Activated naive CD8-positive, alpha-beta T cell treated with anti-CD3 and anti-CD28 coated beads, Interleukin-2, amount 50 U/mL, for 24 hours (primary cell): ENCODE measurements around the gene DMRT1.
"Not testable (repeated sequence)": the region's sequence is repeated elsewhere in the genome, so short reads cannot be mapped to it uniquely, and the experiment has no call there.

ENCODE experiments used
- ATAC-seq: fragments of 150-1000 bp; cut with Tn5 transposase; one replicate; pipeline ENCODE4 v1.10.0; 2021
- DNase-seq: peaks from one replicate; pipeline ENCODE4 v3.0.0; 2021
- H3K27ac Mint-ChIP-seq: one replicate; pipeline ENCODE4 v1.8.0; 2021; ENCODE audit warnings: mild to moderate bottlenecking, mixed read lengths
- H3K27me3 Mint-ChIP-seq: one replicate; pipeline ENCODE4 v1.8.0; 2021; ENCODE audit warnings: mixed read lengths
- H3K36me3 Mint-ChIP-seq: one replicate; pipeline ENCODE4 v1.8.0; 2021; ENCODE audit warnings: low read depth, mixed read lengths
- H3K4me1 Mint-ChIP-seq: one replicate; pipeline ENCODE4 v1.8.0; 2021; ENCODE audit warnings: mixed read lengths
- H3K4me3 Mint-ChIP-seq: one replicate; pipeline ENCODE4 v1.8.0; 2021; ENCODE audit warnings: mild to moderate bottlenecking, moderate library complexity, mixed read lengths
- H3K9me3 Mint-ChIP-seq: one replicate; pipeline ENCODE4 v1.8.0; 2021; ENCODE audit warnings: mixed read lengths

DMRT1 gene

DNA sequence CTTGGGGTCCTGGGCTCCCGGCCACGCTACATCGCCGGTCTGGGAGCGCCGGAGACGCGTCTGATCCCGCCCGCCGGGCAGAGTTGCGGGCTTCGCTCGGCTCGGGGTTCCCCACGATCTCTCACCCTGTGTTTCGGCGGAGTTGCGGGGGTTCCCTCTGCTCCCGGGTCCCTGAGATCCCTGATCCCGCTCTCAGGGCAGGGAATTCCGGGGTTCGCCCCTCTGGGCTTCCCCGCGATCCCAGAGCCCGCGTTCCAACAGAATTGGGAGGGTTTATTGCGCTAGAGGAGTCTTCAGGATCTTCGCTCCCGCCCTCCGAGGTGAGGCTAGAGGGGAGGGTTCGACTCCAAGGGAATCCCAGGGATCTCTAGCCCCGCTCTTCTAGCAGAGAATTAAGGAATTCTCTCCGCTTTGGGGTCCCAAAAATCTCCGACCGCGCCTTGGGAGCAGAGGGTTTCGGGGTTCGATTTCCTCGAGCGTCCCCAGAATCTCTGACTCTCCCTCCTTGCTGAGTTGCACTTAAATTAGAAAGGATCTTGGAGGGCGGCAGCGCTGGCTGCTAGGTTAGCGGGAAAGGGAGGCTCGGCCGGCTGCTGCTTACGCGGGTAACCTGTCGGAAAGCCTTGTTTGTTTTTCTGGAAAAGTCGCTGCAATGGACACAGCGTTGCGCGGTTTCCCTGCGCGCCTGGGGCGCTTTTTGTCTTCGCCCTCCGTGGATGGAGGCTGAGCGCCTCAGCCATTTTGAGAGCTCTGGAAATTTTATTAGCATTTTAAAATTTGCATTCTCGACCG lies 1.3 kb downstream of the DMRT1 start:
- H3K4me1 Mint-ChIP-seq, result peaks cover 10% of the 10 kb centered on the region
- no peak overlapping the region for H3K4me3 Mint-ChIP-seq
- DNase-seq, result no peak
- no peak overlapping the region for H3K27ac Mint-ChIP-seq
- no peak for ATAC-seq
- H3K36me3 Mint-ChIP-seq, result no peaks in the 10 kb centered on the region
- H3K27me3 Mint-ChIP-seq, result peaks cover 65% of the 10 kb centered on the region
- no peaks in the 10 kb centered on the region for H3K9me3 Mint-ChIP-seq

DNA sequence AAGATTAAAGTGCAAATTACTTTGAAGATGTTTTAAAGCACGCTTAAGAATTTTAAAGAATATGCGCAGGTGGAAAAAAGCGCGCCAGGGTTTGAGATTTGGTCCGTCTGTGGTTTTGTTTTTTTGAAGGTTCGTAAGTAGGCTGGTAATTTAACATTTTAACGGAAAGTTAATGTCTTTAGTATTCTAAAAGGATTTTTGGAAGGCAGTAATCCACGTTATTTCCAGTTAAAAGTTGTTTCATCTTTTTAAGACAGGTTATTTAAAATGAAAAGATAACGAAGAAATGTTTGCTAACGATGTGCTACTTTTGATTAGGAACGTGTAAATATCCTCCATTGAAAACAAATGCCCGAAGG lies 1.9 kb downstream of the DMRT1 start:
- no peaks in the 10 kb centered on the region for H3K9me3 Mint-ChIP-seq
- H3K36me3 Mint-ChIP-seq, result no peaks in the 10 kb centered on the region
- H3K4me3 Mint-ChIP-seq, result no peak overlapping the region
- no peak overlapping the region for H3K27ac Mint-ChIP-seq
- no peak for DNase-seq
- no peak for ATAC-seq
- peaks cover 10% of the 10 kb centered on the region for H3K4me1 Mint-ChIP-seq
- peaks cover 67% of the 10 kb centered on the region for H3K27me3 Mint-ChIP-seq

DNA sequence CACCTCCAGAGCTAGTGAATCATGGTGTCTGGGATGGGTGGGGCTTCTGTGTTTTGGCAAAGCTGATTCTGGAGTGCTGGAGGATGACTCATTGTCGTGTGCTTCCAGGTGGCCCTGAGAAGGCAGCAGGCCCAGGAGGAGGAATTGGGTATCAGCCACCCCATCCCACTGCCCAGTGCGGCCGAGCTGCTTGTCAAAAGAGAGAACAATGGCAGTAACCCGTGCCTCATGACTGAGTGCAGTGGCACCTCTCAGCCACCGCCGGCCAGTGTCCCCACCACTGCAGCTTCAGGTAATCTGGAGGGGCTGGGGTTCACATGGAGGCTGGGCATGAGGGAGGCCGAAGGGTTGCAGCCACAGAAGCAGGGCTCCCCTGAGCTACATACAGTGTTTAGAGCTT lies 5.4 kb downstream of the DMRT1 start:
- DNase-seq, result no peak
- peaks cover 5% of the 10 kb centered on the region for H3K4me1 Mint-ChIP-seq
- H3K27ac Mint-ChIP-seq, result no peak overlapping the region

GRCh38 chr9:847505-847904 lies 6.0 kb downstream of the DMRT1 start:
- DNase-seq (no peak), ATAC-seq (no peak)
- Mint-ChIP-seq H3K36me3 (no peaks in the 10 kb centered on the region), H3K9me3 (no peaks in the 10 kb centered on the region), H3K27me3 (peaks cover 48% of the 10 kb centered on the region), H3K27ac (no peak overlapping the region), H3K4me3 (no peak overlapping the region), H3K4me1 (peaks cover 5% of the 10 kb centered on the region)

More for the DNA sequence above, 5.4 kb downstream of the DMRT1 start:
- no peak for ATAC-seq
- H3K36me3 Mint-ChIP-seq, result no peaks in the 10 kb centered on the region
- H3K9me3 Mint-ChIP-seq, result no peaks in the 10 kb centered on the region
- peaks cover 52% of the 10 kb centered on the region for H3K27me3 Mint-ChIP-seq
- H3K4me3 Mint-ChIP-seq, result no peak overlapping the region

DNA sequence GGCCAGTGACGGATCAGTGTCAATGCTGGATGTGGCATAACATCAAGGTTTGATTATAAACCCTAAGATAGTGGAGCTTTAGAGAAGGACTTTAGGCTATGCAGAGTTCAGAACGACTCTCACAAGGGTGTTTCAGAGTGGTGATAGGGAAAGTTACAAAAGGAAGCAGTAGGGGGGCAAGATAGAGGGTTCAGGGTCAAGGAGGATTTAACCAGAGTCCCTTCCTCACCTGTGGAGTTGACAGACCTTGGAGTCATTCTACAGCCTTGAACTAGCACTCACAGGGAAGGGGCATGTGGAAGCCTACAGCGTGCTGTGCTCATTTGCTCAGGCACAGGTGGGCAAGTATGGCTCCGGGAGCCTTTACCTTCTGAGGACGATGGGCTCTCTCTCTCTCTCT lies 7.9 kb downstream of the DMRT1 start:
- no peak overlapping the region for H3K27ac Mint-ChIP-seq
- no peak overlapping the region for H3K4me3 Mint-ChIP-seq
- no peaks in the 10 kb centered on the region for H3K4me1 Mint-ChIP-seq
- DNase-seq, result no peak
- ATAC-seq, result no peak
- no peaks in the 10 kb centered on the region for H3K9me3 Mint-ChIP-seq
- peaks cover 34% of the 10 kb centered on the region for H3K27me3 Mint-ChIP-seq
- H3K36me3 Mint-ChIP-seq, result no peaks in the 10 kb centered on the region

GRCh38 chr9:852539-852938 lies 11.0 kb downstream of the DMRT1 start:
- Mint-ChIP-seq H3K4me3 (no peak overlapping the region), H3K9me3 (no peaks in the 10 kb centered on the region), H3K27me3 (peaks cover 16% of the 10 kb centered on the region), H3K4me1 (no peaks in the 10 kb centered on the region), H3K36me3 (no peaks in the 10 kb centered on the region), H3K27ac (no peak overlapping the region)
- DNase-seq (no peak), ATAC-seq (no peak)

GRCh38 chr9:859251-859650 lies 17.8 kb downstream of the DMRT1 start:
- no peak for ATAC-seq
- no peaks in the 10 kb centered on the region for H3K4me1 Mint-ChIP-seq
- H3K27me3 Mint-ChIP-seq, result peaks cover 11% of the 10 kb centered on the region
- no peak overlapping the region for H3K27ac Mint-ChIP-seq
- DNase-seq, result no peak
- H3K9me3 Mint-ChIP-seq, result no peaks in the 10 kb centered on the region
- H3K4me3 Mint-ChIP-seq, result no peak overlapping the region
- H3K36me3 Mint-ChIP-seq, result no peaks in the 10 kb centered on the region

- peaks cover 13% of the 10 kb centered on the region for H3K27me3 Mint-ChIP-seq
- H3K9me3 Mint-ChIP-seq, result no peaks in the 10 kb centered on the region
- ATAC-seq (no peak), DNase-seq (no peak)
- no peaks in the 10 kb centered on the region for H3K4me1 Mint-ChIP-seq
- H3K27ac Mint-ChIP-seq, result no peak overlapping the region
- H3K4me3 Mint-ChIP-seq, result no peak overlapping the region
- no peaks in the 10 kb centered on the region for H3K36me3 Mint-ChIP-seq
Observed at GRCh38 chr9:860706-861105, 19.2 kb downstream of the DMRT1 start.

GRCh38 chr9:861525-861924 lies 20.0 kb downstream of the DMRT1 start:
- ATAC-seq, H3K27ac Mint-ChIP-seq, H3K4me3 Mint-ChIP-seq, H3K4me1 Mint-ChIP-seq, DNase-seq, H3K9me3 Mint-ChIP-seq, H3K36me3 Mint-ChIP-seq: not testable (repeated sequence)
- H3K27me3 Mint-ChIP-seq, result peaks cover 17% of the 10 kb centered on the region

- ATAC-seq (peak; percentile 54), DNase-seq (no peak)
- Mint-ChIP-seq H3K36me3 (no peaks in the 10 kb centered on the region), H3K27me3 (peaks cover 28% of the 10 kb centered on the region), H3K4me3 (no peak overlapping the region), H3K9me3 (no peaks in the 10 kb centered on the region), H3K4me1 (peaks cover 11% of the 10 kb centered on the region), H3K27ac (no peak overlapping the region)
Observed at GRCh38 chr9:875119-875962, 33.8 kb downstream of the DMRT1 start.

DNA sequence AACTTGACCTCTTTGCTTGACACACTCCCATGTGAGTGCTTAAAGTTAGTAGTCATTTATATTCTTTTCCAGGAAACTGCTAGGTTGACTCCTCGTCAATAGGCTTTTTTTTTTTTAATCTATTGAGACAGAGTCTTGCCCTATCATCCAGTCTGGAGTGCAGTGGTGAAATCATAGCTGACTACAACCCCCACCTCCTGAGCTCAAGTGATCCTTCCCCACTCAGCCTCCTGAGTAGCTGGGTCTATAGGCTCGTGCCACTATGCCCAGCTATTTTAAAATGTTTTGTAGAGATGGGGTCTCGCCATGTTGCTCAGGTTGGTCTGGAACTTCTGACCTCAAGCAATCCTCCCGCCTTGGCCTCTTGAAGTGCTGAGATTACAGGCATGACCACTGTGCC lies 34.9 kb downstream of the DMRT1 start:
- Mint-ChIP-seq H3K9me3 (no peaks in the 10 kb centered on the region), H3K27ac (no peak overlapping the region), H3K4me3 (no peak overlapping the region), H3K27me3 (peaks cover 33% of the 10 kb centered on the region), H3K36me3 (no peaks in the 10 kb centered on the region), H3K4me1 (peaks cover 21% of the 10 kb centered on the region)
- ATAC-seq, result no peak
- no peak for DNase-seq

DNA sequence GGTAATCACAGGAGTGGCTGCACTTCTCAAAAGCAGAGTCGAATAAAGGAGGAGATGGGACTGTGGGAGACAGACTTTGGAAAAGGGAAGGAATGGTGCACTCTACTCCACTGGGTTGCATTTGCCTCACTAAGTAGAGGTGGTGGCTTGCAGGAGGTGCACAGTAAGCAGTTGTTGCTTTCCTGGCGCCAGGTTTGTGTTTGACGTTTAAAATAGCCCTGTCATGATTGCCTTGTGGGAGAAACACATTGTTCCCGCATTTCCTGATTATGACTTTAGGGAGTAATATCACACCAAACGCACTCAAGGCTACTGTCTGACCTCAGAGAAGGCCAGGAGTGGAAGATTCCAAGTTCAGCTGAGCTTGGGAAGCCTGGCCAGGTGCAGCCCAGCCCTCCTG lies 36.7 kb downstream of the DMRT1 start:
- no peaks in the 10 kb centered on the region for H3K9me3 Mint-ChIP-seq
- H3K4me3 Mint-ChIP-seq, result no peak overlapping the region
- ATAC-seq (no peak), DNase-seq (no peak)
- H3K27ac Mint-ChIP-seq, result no peak overlapping the region
- no peaks in the 10 kb centered on the region for H3K36me3 Mint-ChIP-seq
- H3K4me1 Mint-ChIP-seq, result peaks cover 22% of the 10 kb centered on the region
- H3K27me3 Mint-ChIP-seq, result peaks cover 41% of the 10 kb centered on the region

DNA sequence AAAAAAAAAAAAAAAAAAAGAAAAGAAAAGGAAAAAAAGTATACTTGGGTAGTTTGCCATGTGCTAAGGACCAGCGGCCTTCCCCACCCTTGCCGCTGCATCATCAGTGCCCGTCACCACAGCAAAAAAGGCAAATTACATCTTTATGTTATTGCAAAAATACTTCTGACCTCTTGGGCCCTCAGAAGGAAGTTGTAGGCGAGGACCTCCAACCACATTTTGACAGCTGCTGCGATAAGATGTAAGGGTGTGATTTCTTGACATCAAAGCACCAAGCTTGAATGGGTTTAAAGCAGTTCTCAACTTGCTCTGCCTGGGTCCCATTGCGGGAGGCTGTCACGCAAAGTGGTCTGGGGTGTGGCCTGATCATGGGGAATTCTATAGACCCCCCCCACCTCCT lies 39.2 kb downstream of the DMRT1 start:
- H3K4me3 Mint-ChIP-seq, result no peak overlapping the region
- H3K9me3 Mint-ChIP-seq, result no peaks in the 10 kb centered on the region
- H3K27me3 Mint-ChIP-seq, result peaks cover 54% of the 10 kb centered on the region
- DNase-seq, result peak; percentile 14
- H3K27ac Mint-ChIP-seq, result no peak overlapping the region
- peak; percentile 80 for ATAC-seq
- H3K36me3 Mint-ChIP-seq, result no peaks in the 10 kb centered on the region
- H3K4me1 Mint-ChIP-seq, result peaks cover 15% of the 10 kb centered on the region

DNA sequence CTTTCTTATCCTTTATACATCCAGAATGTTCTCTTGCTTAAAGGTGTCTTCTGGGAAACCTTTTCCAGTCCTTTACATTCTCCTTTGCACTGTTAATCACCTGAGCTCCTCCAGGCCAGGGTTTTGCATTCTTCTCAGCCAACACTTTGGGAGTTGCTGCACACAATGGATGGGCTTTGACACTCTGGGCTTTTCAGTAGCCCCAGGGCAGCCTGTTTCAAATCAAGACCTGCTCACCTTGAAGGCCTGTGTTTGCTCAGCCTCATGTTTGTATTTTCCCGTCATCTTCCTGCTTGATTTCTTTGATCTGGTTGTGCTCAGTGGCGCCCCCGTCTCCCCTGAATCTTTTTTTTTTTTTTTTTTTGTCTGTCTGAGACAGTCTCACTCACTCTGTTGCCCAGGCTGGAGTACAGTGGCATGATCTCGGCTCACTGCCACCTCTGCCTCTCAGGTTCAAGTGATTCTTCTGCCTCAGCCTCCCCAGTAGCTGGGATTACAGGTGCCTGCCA lies 41.0 kb downstream of the DMRT1 start:
- Mint-ChIP-seq H3K4me3 (no peak overlapping the region), H3K36me3 (no peaks in the 10 kb centered on the region), H3K9me3 (no peaks in the 10 kb centered on the region), H3K27ac (no peak overlapping the region), H3K4me1 (peaks cover 15% of the 10 kb centered on the region), H3K27me3 (peaks cover 53% of the 10 kb centered on the region)
- ATAC-seq (no peak), DNase-seq (no peak)

DNA sequence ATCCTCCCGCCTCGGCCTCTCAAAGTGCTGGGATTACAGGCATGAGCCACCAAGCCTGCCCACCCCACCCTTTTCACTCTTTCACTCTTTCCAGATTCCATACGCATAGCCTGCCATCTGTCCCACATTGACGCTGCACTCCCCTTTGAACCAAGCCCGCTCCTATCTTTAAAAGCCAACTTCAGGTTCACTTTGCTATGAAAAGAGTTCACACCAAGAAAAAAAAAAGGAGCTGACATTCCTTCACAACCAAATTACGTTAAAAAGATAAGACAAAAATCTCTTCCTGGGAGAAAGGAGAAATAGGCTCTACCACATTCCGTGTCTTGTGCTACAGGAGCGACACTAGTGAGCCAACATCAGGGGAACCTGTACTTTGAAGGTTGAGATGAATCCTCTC lies 41.5 kb downstream of the DMRT1 start:
- Mint-ChIP-seq H3K4me3 (no peak overlapping the region), H3K4me1 (peaks cover 15% of the 10 kb centered on the region), H3K9me3 (no peaks in the 10 kb centered on the region), H3K36me3 (no peaks in the 10 kb centered on the region), H3K27me3 (peaks cover 49% of the 10 kb centered on the region), H3K27ac (no peak overlapping the region)
- DNase-seq (no peak), ATAC-seq (no peak)
